LHCN-M2 (cell line): ENCODE measurements around the gene ITGA5. TPM values are rescaled to one million over a fixed set of nuclear protein-coding genes. Genes with fewer than 3 reads are reported as not detected.

Source experiments
- DNase-seq: peaks from one replicate; pipeline ENCODE4 v3.0.0-alpha.2; 2012; ENCODE audit warnings: low read depth
- polyA plus RNA-seq: library from polyadenylated mRNA; unstranded; fragments of >200 nt; gene quantifications from one replicate; pipeline ENCODE4 v1.2.1, GENCODE V29; 2012; ENCODE audit warnings: missing spikeins
- total RNA-seq: library from RNA; depleted of rRNA; stranded (reverse); fragments of >200 nt; gene quantifications from 2 replicates; pipeline ENCODE4 v1.2.3, GENCODE V29; 2014; rRNA removed

Gene ITGA5
- total RNA-seq: 202 and 242 TPM in 2 replicates
- polyA plus RNA-seq: 120 TPM

- peak; percentile 77 for DNase-seq
Observed at GRCh38 chr12:54419088-54419887, at the start of gene ITGA5. Gene ITGA5 (minus strand): TSS chr12:54419266. CDS start chr12:54419198, 68 bp downstream.

DNA sequence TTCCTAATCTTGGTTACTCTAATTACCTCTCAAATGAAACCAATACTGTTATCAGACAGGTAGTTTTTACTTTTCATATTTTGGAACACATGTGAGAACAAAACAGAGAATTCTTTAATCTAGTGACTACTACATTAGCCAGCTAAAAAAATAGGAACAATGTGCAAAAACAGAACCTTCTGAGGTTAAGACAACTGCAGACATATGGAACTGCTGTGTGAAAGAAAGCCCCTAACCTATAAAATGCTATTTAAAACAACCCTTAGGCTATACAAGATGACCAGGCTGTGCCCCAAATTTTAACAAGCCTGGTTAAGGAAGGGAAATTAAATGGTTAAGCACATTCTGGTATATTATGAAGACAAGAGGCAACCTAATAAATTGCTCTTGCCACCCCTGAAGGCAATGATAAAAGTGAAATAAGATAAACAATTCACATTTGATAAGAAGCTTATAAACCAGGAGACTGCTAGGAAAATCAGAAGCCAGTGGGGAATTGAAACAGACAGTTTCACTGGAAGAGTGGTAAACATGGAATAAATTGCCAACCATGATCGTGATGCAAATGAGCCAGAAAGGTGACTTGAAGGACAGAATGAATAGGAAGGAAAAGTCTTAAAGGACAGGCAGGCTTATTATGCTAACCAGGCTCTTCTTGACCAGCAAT, 46.9 kb upstream of the ITGA5 start:
- no peak for DNase-seq

GRCh38 chr12:54463484-54463883, 44.4 kb upstream of the ITGA5 start:
- no peak for DNase-seq

DNA sequence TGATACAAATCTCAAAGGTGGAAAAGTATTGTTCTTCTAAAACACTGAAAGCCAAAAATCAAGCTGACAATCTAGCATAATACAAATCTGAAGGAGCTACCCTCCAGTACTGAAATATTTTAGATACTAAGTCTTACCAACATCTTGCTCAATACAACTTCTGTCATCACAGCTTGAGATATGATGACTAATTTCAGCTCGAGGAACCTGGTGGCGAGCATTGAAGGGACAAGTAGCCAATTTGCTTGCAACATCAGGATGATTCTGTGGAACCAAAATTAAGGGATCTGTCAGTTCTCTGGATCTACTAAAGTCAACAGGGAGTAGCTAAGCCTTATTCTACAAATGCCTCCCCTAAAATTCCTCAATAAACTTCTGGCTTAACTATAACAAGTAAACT, 44.0 kb upstream of the ITGA5 start:
- DNase-seq: peak; percentile 85

DNA sequence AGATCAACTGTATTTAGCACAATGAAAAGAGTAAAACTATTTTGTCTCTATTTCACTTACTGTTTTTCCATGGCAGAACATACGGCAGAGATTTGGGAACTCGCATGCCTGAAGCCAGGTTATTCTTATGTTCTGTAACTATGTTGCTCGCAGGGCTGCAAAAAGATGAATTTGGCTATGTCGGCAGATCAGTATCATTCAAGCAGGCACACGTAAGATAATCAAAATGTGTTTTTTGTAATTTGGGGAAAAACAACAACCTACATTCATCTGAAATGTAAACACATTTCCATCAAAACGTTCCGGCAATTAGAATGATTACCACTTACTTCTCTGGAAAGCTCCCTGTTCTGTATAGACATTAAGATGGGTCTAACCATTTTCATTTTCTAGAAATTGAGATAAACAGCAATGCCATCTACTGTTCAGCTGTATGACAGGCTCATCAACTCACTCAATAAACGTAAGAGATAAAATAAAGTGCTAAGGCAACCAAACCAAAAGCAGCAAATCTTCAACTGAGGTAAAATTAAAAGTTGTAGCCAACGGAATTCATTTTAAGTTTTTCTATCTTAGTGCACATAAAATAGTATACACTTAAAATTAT, 41.4 kb upstream of the ITGA5 start:
- DNase-seq: no peak

GRCh38 chr12:54459355-54459754, 40.3 kb upstream of the ITGA5 start:
- no peak for DNase-seq

DNA sequence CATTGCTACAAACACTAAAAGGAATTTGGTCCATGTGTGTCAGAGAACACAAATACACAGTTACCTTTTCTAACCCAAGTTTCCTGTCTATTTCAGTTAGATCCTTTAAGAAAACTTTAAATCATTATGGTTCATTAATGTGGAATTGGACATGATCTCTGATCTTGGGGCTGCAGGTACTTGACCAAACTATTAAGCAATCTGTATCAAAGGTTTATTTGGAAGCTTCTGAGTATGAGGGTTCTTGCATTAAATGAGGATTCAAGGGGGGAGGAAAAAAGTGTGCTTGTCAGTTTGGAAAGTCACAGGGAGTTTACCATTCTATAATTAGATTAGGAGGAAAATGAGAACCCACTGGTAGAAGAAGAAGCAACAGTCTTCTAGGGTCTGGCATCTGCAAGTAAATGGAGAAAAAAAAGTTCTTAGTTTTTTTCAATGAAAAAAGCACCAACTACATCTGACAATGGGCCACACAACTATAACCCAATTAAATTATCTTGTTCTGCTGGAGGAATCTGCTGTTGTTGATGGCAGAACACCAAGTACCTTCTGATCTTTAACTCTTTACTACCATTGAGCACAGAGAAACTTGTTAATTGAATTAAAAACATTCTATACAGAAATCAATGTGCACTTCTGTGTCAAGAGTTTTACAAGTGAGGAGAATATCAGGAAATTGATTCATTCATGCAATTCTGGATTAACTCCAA, 36.8 kb upstream of the ITGA5 start:
- no peak for DNase-seq

- no peak for DNase-seq
Observed at GRCh38 chr12:54452628-54453027, 33.6 kb upstream of the ITGA5 start.

GRCh38 chr12:54448344-54448743, 29.3 kb upstream of the ITGA5 start:
- DNase-seq: no peak

DNA sequence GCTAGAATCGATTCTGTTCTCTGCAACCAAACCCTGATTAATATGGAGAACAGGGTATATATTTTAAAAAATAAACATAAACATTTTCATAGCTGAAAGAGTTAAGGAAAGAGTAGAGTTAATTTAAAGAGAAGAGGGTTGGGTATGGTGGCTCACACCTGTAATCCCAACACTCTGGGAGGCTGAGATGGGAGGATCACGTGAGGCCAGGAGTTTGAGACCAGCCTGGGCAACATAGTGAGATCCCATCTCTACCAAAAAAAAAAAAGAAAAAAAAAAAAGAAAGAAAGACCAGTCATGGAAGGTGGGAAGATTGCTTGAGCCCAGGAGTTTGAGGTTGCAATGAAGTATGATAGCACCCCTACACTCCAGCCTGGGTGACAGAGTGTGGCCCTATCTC, 28.9 kb upstream of the ITGA5 start:
- no peak for DNase-seq

DNA sequence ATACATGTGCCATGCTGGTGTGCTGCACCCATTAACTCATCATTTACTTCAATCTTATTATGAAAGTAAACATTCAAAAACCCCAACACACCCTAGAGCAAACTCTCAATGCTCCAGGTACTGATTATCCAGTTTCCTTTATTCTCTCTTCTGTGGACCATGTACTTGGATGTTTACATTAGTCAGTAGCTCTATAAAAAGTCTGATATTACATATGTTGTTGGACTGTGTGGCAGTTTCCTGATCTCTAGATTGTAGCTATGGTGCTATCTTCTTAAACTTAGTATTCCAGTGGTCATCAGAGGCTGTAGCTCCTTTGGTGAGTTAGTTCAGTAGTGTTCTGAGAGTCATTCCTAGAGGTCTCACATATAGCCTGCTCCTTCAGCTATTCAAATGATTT, 25.1 kb upstream of the ITGA5 start:
- DNase-seq: no peak

- DNase-seq: no peak
Observed at GRCh38 chr12:54443446-54443845, 24.4 kb upstream of the ITGA5 start.

- DNase-seq: no peak
Observed at GRCh38 chr12:54442961-54443360, 23.9 kb upstream of the ITGA5 start.

- no peak for DNase-seq
Observed at GRCh38 chr12:54442099-54442498, 23.0 kb upstream of the ITGA5 start.

DNA sequence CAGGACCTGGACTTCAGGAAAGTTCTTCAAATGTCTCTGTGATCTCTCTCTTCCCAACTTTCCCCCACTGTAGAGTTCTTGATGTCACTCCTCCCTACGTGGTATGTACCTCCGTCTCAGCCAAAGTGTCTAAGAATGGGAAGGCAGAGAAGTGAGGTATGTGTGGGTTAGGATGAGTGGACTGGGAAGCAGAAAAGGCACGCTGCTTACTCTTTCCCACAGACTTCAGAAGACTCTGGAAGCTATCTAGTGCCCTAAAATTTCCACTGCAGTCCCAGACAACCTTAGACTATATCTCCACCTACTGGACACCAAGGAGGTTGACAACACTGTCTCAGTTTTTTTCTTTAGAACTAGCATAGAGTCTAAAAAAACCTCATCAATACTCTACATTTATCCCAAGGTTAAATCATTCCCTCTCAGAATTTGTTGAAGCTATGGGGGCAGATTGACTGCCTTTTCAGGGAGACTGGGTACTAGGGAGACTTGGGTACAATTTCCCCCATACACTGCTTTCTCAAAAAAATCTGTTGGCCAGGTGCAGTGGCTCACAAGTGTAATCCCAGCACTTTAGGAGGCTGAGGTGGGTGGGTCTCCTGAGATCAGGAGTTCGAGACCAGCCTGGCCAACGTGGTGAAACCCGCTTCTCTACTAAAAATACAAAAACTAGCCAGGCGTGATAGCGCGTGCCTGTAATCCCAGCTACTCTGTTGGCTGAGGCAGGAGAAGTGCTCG, 20.6 kb upstream of the ITGA5 start:
- peak; percentile 77 for DNase-seq

- no peak for DNase-seq
Observed at GRCh38 chr12:54439096-54439495, 20.0 kb upstream of the ITGA5 start.

DNA sequence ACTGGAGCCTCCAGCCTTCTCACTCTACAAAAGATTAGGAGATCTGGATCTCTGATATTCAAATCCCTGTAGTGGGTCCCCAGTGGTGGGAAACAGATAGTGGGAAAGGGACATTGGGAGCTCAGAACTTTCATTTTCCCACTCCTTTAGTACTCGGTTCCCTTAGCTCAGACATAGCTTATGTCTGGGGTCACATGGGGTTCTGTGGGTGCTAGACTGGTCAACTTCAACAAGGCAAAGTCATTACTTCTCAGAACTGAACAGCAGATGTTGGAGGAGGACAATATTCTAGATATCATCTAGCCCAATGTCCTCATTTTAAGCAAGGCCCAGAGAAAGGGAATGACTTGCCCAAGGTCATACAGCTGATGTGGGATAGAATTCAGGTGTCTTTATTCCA, 19.5 kb upstream of the ITGA5 start:
- no peak for DNase-seq

DNA sequence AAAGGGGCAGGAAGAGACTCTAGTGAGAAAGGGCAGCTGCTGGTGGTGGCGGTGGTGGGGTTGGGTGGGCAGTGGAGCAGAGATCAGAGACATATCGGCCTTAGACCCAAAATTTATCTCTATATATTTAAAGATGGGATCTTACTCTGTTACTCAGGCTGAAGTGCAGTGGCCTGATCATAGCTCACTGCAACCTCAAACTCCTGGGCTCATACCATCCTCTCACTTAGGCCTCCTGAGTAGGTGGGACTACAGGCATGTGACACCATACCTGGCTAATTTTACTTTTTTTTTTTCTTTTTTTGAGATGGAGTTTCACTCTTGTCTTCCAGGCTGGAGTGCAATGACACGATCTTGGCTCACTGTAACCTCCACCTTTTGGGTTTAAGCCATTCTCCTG, 18.6 kb upstream of the ITGA5 start:
- no peak for DNase-seq

GRCh38 chr12:54437243-54437642, 18.2 kb upstream of the ITGA5 start:
- no peak for DNase-seq

DNA sequence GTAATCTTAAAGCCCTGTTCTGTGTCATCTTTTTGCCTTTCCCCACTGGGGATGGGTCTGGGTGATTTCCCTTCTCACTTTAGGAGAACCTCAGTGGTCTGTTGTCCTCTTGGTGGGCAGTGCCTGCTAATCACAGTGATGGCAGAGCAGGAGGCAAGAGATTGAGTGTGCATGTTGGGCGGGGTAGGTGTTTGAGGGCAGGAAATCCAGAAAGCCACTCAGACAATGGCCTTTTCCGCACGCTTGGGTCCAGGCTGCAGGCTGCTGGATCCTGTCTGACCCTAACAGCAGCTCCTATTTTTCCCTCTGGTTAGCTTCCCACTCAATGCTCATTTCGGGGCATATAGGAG, 13.7 kb upstream of the ITGA5 start:
- DNase-seq: no peak
